ENCODE data around the gene RGS9.
"Not testable (repeated sequence)": the region's sequence is repeated elsewhere in the genome, so short reads cannot be mapped to it uniquely, and the experiment has no call there.

RGS9 gene

GRCh38 chr17:65173976-65174683 lies 37.0 kb downstream of the RGS9 start:
- Histone ChIP-seq H3K4me1 (peaks cover 0 to 6% (median 2%) of the 10 kb centered on the region in 4 donors), H3K4me3 (no peak overlapping the region), H3K9me3 (no peaks in the 10 kb centered on the region), H3K27me3 (no peaks in the 10 kb centered on the region), H3K27ac (no peak overlapping the region), H3K36me3 (no peaks in the 10 kb centered on the region)
- TF ChIP-seq CTCF (IDR thresholded peaks at IDR 0.05): no peak
- intact Hi-C loops (cut with DNase I; ENCODE audit: low total_unique reads): no loop called here
- no peak for DNase-seq

GRCh38 chr17:65174974-65175373 lies 37.8 kb downstream of the RGS9 start:
- Histone ChIP-seq H3K4me3 (no peak overlapping the region), H3K27me3 (no peaks in the 10 kb centered on the region), H3K4me1 (peaks cover 0 to 6% (median 2%) of the 10 kb centered on the region in 4 donors), H3K36me3 (no peaks in the 10 kb centered on the region), H3K27ac (no peak overlapping the region), H3K9me3 (no peaks in the 10 kb centered on the region)
- no peak for TF ChIP-seq CTCF (IDR thresholded peaks at IDR 0.05)
- DNase-seq: no peak
- intact Hi-C loops (cut with DNase I; ENCODE audit: low total_unique reads): no loop called here

- H3K27ac ChIP-seq: no peak overlapping the region
- intact Hi-C loops (cut with DNase I; ENCODE audit: low total_unique reads): no loop called here
- DNase-seq: no peak
- H3K4me1 ChIP-seq: peaks cover 0 to 1% (median under 1%) of the 10 kb centered on the region in 4 donors
- no peaks in the 10 kb centered on the region for H3K9me3 ChIP-seq
- TF ChIP-seq CTCF (IDR thresholded peaks at IDR 0.05): no peak
- H3K4me3 ChIP-seq: no peak overlapping the region
- no peaks in the 10 kb centered on the region for H3K27me3 ChIP-seq
- H3K36me3 ChIP-seq: no peaks in the 10 kb centered on the region
Observed at GRCh38 chr17:65175952-65176351, 38.8 kb downstream of the RGS9 start.

- no peak for TF ChIP-seq CTCF (IDR thresholded peaks at IDR 0.05)
- no peaks in the 10 kb centered on the region for H3K9me3 ChIP-seq
- no peaks in the 10 kb centered on the region for H3K4me1 ChIP-seq
- no peak overlapping the region for H3K4me3 ChIP-seq
- no peaks in the 10 kb centered on the region for H3K36me3 ChIP-seq
- intact Hi-C loops (cut with DNase I; ENCODE audit: low total_unique reads): no loop called here
- DNase-seq: no peak
- no peaks in the 10 kb centered on the region for H3K27me3 ChIP-seq
- no peak overlapping the region for H3K27ac ChIP-seq
Observed at GRCh38 chr17:65176646-65177409, 39.7 kb downstream of the RGS9 start.

- no peaks in the 10 kb centered on the region for H3K4me1 ChIP-seq
- H3K27me3 ChIP-seq: no peaks in the 10 kb centered on the region
- intact Hi-C loops (cut with DNase I; ENCODE audit: low total_unique reads): no loop called here
- no peaks in the 10 kb centered on the region for H3K9me3 ChIP-seq
- H3K4me3 ChIP-seq: no peak overlapping the region
- DNase-seq: no peak
- TF ChIP-seq CTCF (IDR thresholded peaks at IDR 0.05): no peak
- no peaks in the 10 kb centered on the region for H3K36me3 ChIP-seq
- no peak overlapping the region for H3K27ac ChIP-seq
Observed at GRCh38 chr17:65177901-65178300, 40.7 kb downstream of the RGS9 start.

- intact Hi-C loops (cut with DNase I; ENCODE audit: low total_unique reads); DNase-seq; H3K27ac ChIP-seq; H3K4me3 ChIP-seq; H3K36me3 ChIP-seq; H3K9me3 ChIP-seq; H3K27me3 ChIP-seq: not testable (repeated sequence)
- peaks cover 0 to 17% (median 0%) of the 10 kb centered on the region in 4 donors for H3K4me1 ChIP-seq
Observed at GRCh38 chr17:65180276-65180675, 43.1 kb downstream of the RGS9 start.

GRCh38 chr17:65180752-65181236 lies 43.6 kb downstream of the RGS9 start:
- H3K9me3 ChIP-seq; DNase-seq; H3K27me3 ChIP-seq; H3K36me3 ChIP-seq; intact Hi-C loops (cut with DNase I; ENCODE audit: low total_unique reads); H3K4me3 ChIP-seq; H3K27ac ChIP-seq: not testable (repeated sequence)
- peaks cover 0 to 17% (median 0%) of the 10 kb centered on the region in 4 donors for H3K4me1 ChIP-seq
